ENCODE measurements around the gene LRRC52.
"Not testable (repeated sequence)": the region's sequence is repeated elsewhere in the genome, so short reads cannot be mapped to it uniquely, and the experiment has no call there.

Gene LRRC52

GRCh38 chr1:165600793-165601192, 57.0 kb downstream of the LRRC52 start:
- no peak for DNase-seq (ENCODE audit: low spot score)
- no peak overlapping the region for H3K27ac ChIP-seq
- H3K4me3 ChIP-seq: no peak overlapping the region
- no peak for TF ChIP-seq CTCF (IDR thresholded peaks at IDR 0.05)

- Histone ChIP-seq H3K4me3 (no peak overlapping the region), H3K27ac (no peak overlapping the region)
- no peak for DNase-seq (ENCODE audit: low spot score)
- TF ChIP-seq CTCF (IDR thresholded peaks at IDR 0.05): no peak
Measured at GRCh38 chr1:165603810-165604209, 60.0 kb downstream of the LRRC52 start.

- Histone ChIP-seq H3K4me3 (no peak overlapping the region), H3K27ac (no peak overlapping the region)
- no peak for DNase-seq (ENCODE audit: low spot score)
- TF ChIP-seq CTCF (IDR thresholded peaks at IDR 0.05): no peak
Measured at GRCh38 chr1:165605246-165605645, 61.4 kb downstream of the LRRC52 start.

- H3K27ac ChIP-seq; DNase-seq (ENCODE audit: low spot score); H3K4me3 ChIP-seq: not testable (repeated sequence)
Measured at GRCh38 chr1:165606676-165607075, 62.9 kb downstream of the LRRC52 start.

GRCh38 chr1:165610866-165611265, 67.1 kb downstream of the LRRC52 start:
- DNase-seq (ENCODE audit: low spot score): no peak
- Histone ChIP-seq H3K27ac (no peak overlapping the region), H3K4me3 (no peak overlapping the region)
- TF ChIP-seq CTCF (IDR thresholded peaks at IDR 0.05): no peak

- no peak overlapping the region for H3K27ac ChIP-seq
- TF ChIP-seq CTCF (IDR thresholded peaks at IDR 0.05): no peak
- no peak for DNase-seq (ENCODE audit: low spot score)
- no peak overlapping the region for H3K4me3 ChIP-seq
Measured at GRCh38 chr1:165612062-165612461, 68.3 kb downstream of the LRRC52 start.

Data from coronary artery (tissue), 2 donors.